HEK293 (cell line): ENCODE data around the gene PPFIBP1.

Experiments
- ATF2 ChIP-seq: fragments of 450-650 bp; formaldehyde crosslinking; IDR thresholded peaks from 2 replicates; pipeline ENCODE4 v1.5.1; 2016; ENCODE audit warnings: missing biosample characterization, missing genetic modification characterization, low read depth
- KLF16 ChIP-seq: fragments of 450-650 bp; formaldehyde crosslinking; IDR thresholded peaks from 2 replicates; pipeline ENCODE4 v1.5.1; 2017; ENCODE audit warnings: missing biosample characterization, missing genetic modification characterization
- KLF17 ChIP-seq: fragments of 450-650 bp; formaldehyde crosslinking; IDR thresholded peaks from 2 replicates; pipeline ENCODE4 v1.5.1; 2016; ENCODE audit warnings: missing biosample characterization, missing genetic modification characterization
- PBX3 ChIP-seq: sonication (generic); formaldehyde crosslinking; IDR thresholded peaks from 2 replicates; pipeline ENCODE4 v1.8.1; 2022; ENCODE audit warnings: mild to moderate bottlenecking, moderate library complexity, missing genetic modification reagents
- PRDM1 ChIP-seq: fragments of 450-650 bp; formaldehyde crosslinking; IDR thresholded peaks from 2 replicates; pipeline ENCODE4; 2016; ENCODE audit warnings: missing biosample characterization, missing genetic modification characterization
- PRDM10 ChIP-seq: fragments of 450-650 bp; formaldehyde crosslinking; IDR thresholded peaks from 2 replicates; pipeline ENCODE4 v1.5.1; 2016; ENCODE audit warnings: missing biosample characterization, missing genetic modification characterization
- PRDM2 ChIP-seq: fragments of 450-650 bp; formaldehyde crosslinking; IDR thresholded peaks from 2 replicates; pipeline ENCODE4 v1.5.1; 2016; ENCODE audit warnings: missing biosample characterization, missing genetic modification characterization, borderline replicate concordance
- SCRT2 ChIP-seq: fragments of 450-650 bp; formaldehyde crosslinking; IDR thresholded peaks from 2 replicates; pipeline ENCODE4 v1.5.1; 2016; ENCODE audit warnings: missing biosample characterization, missing genetic modification characterization
- YY2 ChIP-seq: fragments of 450-650 bp; formaldehyde crosslinking; IDR thresholded peaks from 2 replicates; pipeline ENCODE4 v1.5.1; 2016; ENCODE audit warnings: missing biosample characterization, missing genetic modification characterization
- ZBTB7A ChIP-seq: fragments of 450-650 bp; formaldehyde crosslinking; IDR thresholded peaks from 2 replicates; pipeline ENCODE4 v1.5.1; 2016; ENCODE audit warnings: low read depth, missing biosample characterization, missing genetic modification characterization
- ZFP3 ChIP-seq: fragments of 450-650 bp; formaldehyde crosslinking; IDR thresholded peaks from 2 replicates; pipeline ENCODE4 v1.5.1; 2016; ENCODE audit warnings: low read depth, missing biosample characterization, missing genetic modification characterization
- ZFP41 ChIP-seq: fragments of 450-650 bp; formaldehyde crosslinking; IDR thresholded peaks from 2 replicates; pipeline ENCODE4 v1.5.1; 2016; ENCODE audit warnings: missing biosample characterization, missing genetic modification characterization, borderline replicate concordance
- ZNF18 ChIP-seq: fragments of 450-650 bp; formaldehyde crosslinking; IDR thresholded peaks from 2 replicates; pipeline ENCODE4 v1.5.1; 2016; ENCODE audit warnings: missing biosample characterization, missing genetic modification characterization
- ZNF211 ChIP-seq: fragments of 450-650 bp; formaldehyde crosslinking; IDR thresholded peaks from 2 replicates; pipeline ENCODE4 v1.5.1; 2016; ENCODE audit warnings: low read depth, missing biosample characterization, missing genetic modification characterization
- ZNF335 ChIP-seq: fragments of 450-650 bp; formaldehyde crosslinking; conservative IDR thresholded peaks from 2 replicates; pipeline ENCODE4 v1.5.1; 2016; ENCODE audit warnings: missing biosample characterization, missing genetic modification characterization
- ZNF514 ChIP-seq: fragments of 450-650 bp; formaldehyde crosslinking; IDR thresholded peaks from 2 replicates; pipeline ENCODE4 v1.5.1; 2016; ENCODE audit warnings: missing biosample characterization, missing genetic modification characterization
- ZNF580 ChIP-seq: fragments of 450-650 bp; formaldehyde crosslinking; IDR thresholded peaks from 2 replicates; pipeline ENCODE4 v1.5.1; 2016; ENCODE audit warnings: missing biosample characterization, missing genetic modification characterization
- ZNF692 ChIP-seq: fragments of 450-650 bp; formaldehyde crosslinking; IDR thresholded peaks from 2 replicates; pipeline ENCODE4 v1.5.1; 2016; ENCODE audit warnings: missing biosample characterization, missing genetic modification characterization
- ZNF701 ChIP-seq: fragments of 450-650 bp; formaldehyde crosslinking; IDR thresholded peaks from 2 replicates; pipeline ENCODE4 v1.5.1; 2016; ENCODE audit warnings: missing biosample characterization, missing genetic modification characterization
- ZNF785 ChIP-seq: fragments of 450-650 bp; formaldehyde crosslinking; IDR thresholded peaks from 2 replicates; pipeline ENCODE4 v1.5.1; 2016; ENCODE audit warnings: missing biosample characterization, missing genetic modification characterization
- ZNF843 ChIP-seq: fragments of 450-650 bp; formaldehyde crosslinking; IDR thresholded peaks from 2 replicates; pipeline ENCODE4 v1.5.1; 2016; ENCODE audit warnings: missing biosample characterization, missing genetic modification characterization

PPFIBP1 gene

GRCh38 chr12:27523642-27524493 is at the start of gene PPFIBP1 (continued):
- TF ChIP-seq PRDM2 (tag by site-specific recombination): no peak
- TF ChIP-seq ZNF701 (tag by site-specific recombination): no peak
- TF ChIP-seq ZBTB7A: no peak
- TF ChIP-seq ZNF514: no peak
- peak; percentile 39 for TF ChIP-seq SCRT2 (tag by site-specific recombination)
- no peak for TF ChIP-seq ZNF580 (tag by site-specific recombination)
- no peak for TF ChIP-seq ZNF785 (tag by site-specific recombination)
- peak; percentile 63; the same call in 1 of the 2 replicates for TF ChIP-seq PBX3
- TF ChIP-seq ZNF18 (tag by site-specific recombination): no peak
- TF ChIP-seq PRDM1 (tag by site-specific recombination): no peak
- peak; percentile 92 for TF ChIP-seq ZNF335 (tag by site-specific recombination)
- TF ChIP-seq ZFP41 (tag by site-specific recombination): no peak
- no peak for TF ChIP-seq ZNF211 (tag by site-specific recombination)
- TF ChIP-seq ZNF843 (tag by site-specific recombination): peak; percentile 55
- peak; percentile 69 for TF ChIP-seq KLF17 (tag by site-specific recombination)
- no peak for TF ChIP-seq YY2
- TF ChIP-seq PRDM10 (tag by site-specific recombination): peak; percentile 97
- TF ChIP-seq ZFP3 (tag by site-specific recombination): no peak
- peak; percentile 74 for TF ChIP-seq ATF2
- TF ChIP-seq KLF16: peak; percentile 67; the same call in 1 of the 2 replicates
- TF ChIP-seq ZNF692 (tag by site-specific recombination): peak; percentile 51; the same call in 1 of the 2 replicates
